Ramos (cell line): Measurements from ENCODE around the gene COL18A1.
"Not testable (repeated sequence)": the region's sequence is repeated elsewhere in the genome, so short reads cannot be mapped to it uniquely, and the experiment has no call there.

Experiments used
- in situ Hi-C: fragments of 300-500 bp; cut with MboI; formaldehyde crosslinking; loops from one replicate; pipeline ENCODE4 v1.14.3; 2022; ENCODE audit warnings: low sequenced_read_pairs; ENCODE audit not compliant: unreplicated experiment

Gene COL18A1

GRCh38 chr21:45559216-45560105 is 154.5 kb downstream of the COL18A1 start:
- in situ Hi-C loops = no loop called here

- in situ Hi-C loops = no loop called here
Measured at GRCh38 chr21:45560106-45561021, 155.4 kb downstream of the COL18A1 start.

GRCh38 chr21:45561241-45561640 is 156.3 kb downstream of the COL18A1 start:
- in situ Hi-C loops = not testable (repeated sequence)

GRCh38 chr21:45562402-45562801 is 157.4 kb downstream of the COL18A1 start:
- in situ Hi-C loops = no loop called here

- in situ Hi-C loops = no loop called here
Measured at GRCh38 chr21:45562965-45563364, 158.0 kb downstream of the COL18A1 start.
